HG02678 (cell line): ENCODE data around the gene PHLDA3.
"Not testable (repeated sequence)": the region's sequence is repeated elsewhere in the genome, so short reads cannot be mapped to it uniquely, and the experiment has no call there.

Source experiments
- ATAC-seq: cut with Tn5 transposase; IDR thresholded peaks from one replicate; pipeline ENCODE4 v1.9.1; 2021; ENCODE audit warnings: mild to moderate bottlenecking, moderate library complexity; ENCODE audit not compliant: unreplicated experiment

Gene PHLDA3

GRCh38 chr1:201504179-201504631 lies 35.2 kb upstream of the PHLDA3 start:
- ATAC-seq: no peak

DNA sequence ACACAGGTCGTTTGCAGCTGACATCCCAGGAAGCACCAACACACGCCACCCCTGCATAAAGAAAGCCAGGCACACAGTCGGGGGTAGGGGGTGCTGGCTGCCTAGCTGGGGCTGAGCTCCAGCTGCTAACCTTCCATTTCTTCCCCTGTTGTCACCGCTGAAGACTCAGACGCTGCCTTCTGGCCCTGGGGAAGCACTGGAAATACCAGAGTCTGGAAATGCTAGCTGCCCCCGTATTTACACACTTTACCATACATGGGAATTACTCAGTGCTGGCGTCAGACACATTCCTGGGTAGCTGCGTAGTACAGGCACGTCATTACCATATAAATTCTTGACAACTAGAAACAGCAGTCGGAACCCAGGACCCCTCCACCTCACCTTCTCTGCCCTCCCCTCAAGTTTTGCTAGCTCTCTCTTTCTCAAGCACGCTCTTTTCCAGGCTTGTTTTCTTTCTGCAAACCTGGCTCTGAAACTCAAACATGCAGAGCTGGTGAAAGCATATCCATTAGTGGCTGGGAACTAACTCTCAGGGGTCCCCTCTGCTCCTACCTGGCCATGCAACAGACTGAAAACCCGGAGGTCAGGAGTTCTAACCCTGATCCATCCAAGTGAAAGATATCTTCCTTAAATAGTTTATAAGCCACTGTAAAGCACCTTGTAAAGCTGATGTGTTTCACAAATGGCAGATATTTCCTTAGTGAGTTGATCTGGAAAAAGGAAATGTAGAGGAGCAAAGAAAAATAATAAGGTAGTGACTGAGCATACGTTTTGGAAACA lies 34.6 kb upstream of the PHLDA3 start:
- no peak for ATAC-seq

GRCh38 chr1:201502511-201502857 lies 33.5 kb upstream of the PHLDA3 start:
- ATAC-seq: no peak

- no peak for ATAC-seq
Observed at GRCh38 chr1:201501812-201502510, 33.0 kb upstream of the PHLDA3 start.

- ATAC-seq: no peak
Observed at GRCh38 chr1:201501144-201501543, 32.2 kb upstream of the PHLDA3 start.

DNA sequence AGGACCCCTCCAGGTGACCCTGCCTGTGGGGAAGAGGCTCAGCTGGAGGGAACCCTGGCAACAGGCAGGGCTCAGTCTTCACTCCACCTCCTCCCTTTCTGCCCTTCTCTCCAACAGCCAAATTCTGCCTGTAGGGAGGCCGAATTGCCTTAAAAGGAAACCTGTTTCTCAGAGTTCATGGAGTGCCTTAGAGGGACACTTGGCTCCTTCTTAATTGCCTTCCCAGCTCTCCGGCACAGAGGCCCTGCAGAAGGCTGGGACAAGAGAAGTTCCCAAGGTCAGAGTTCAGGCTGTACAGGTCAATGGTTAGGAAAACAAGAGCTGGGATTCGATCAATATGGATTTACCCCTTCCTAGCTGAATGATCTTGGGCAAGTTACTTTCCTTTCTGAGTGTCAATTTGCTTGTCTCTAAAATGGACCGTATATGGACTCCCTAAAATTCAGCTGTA lies 31.7 kb upstream of the PHLDA3 start:
- ATAC-seq: no peak

DNA sequence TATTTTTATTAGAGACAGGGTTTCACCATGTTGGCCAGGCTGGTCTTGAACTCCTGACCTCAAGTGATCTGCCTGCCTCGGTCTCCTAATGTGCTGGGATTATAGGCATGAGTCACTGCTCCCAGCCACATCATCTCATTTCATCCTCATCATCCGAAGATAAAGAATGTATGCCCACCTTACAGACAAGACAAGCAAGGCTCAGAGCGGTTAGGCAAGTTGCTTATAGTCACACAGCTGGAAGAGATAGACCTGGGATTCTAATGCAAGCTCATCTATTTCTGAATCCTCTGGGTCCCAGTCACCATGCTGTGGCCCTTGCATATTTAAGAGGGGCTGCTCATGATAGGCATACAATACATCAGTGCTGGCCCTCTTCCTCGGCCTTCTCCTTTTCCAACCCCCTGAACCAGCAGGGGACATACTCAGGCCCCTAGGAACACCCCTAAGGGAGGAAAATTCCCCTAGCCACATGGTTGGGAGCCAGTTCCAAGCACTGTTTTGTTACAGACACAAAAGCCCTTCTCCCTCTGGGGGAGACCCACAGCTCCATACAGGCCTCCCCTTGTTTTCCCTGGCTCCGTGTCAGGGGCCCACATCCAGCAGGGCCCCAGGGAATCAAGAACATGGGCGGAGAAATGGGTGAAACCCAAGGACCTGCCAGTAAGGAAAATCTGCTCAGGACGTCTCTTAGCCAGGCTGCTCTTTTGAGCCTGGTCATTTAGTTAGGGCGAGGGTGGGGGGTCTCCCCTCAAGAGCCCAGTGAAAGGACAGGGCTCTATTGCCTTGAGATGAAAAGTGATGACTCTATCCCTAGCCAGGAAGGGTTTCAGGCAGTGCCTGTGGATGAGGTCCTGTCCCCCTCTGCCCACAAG lies 31.0 kb upstream of the PHLDA3 start:
- no peak for ATAC-seq

GRCh38 chr1:201499191-201499590 lies 30.2 kb upstream of the PHLDA3 start:
- no peak for ATAC-seq

DNA sequence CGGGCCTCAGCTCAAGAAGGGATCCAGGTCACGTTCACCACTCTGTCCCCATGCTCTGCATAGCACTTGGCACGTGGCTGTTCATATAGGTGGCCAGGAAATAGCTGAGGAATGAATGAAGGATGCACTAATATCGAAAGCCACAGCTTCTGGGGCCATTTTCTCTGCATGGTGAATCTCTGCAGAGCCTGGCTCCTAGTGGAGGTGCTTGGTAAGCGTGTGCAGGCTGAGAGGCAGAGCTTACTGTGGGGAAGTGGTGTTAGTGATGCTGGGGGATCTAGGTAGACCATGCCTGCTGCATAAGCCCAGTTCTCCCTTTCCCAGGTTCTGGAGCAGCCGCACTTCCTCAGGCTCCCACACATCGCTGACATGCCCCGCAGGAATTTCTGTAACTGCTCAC lies 29.6 kb upstream of the PHLDA3 start:
- no peak for ATAC-seq

GRCh38 chr1:201497935-201498509 lies 29.0 kb upstream of the PHLDA3 start:
- no peak for ATAC-seq

GRCh38 chr1:201496296-201496690 lies 27.3 kb upstream of the PHLDA3 start:
- no peak for ATAC-seq

DNA sequence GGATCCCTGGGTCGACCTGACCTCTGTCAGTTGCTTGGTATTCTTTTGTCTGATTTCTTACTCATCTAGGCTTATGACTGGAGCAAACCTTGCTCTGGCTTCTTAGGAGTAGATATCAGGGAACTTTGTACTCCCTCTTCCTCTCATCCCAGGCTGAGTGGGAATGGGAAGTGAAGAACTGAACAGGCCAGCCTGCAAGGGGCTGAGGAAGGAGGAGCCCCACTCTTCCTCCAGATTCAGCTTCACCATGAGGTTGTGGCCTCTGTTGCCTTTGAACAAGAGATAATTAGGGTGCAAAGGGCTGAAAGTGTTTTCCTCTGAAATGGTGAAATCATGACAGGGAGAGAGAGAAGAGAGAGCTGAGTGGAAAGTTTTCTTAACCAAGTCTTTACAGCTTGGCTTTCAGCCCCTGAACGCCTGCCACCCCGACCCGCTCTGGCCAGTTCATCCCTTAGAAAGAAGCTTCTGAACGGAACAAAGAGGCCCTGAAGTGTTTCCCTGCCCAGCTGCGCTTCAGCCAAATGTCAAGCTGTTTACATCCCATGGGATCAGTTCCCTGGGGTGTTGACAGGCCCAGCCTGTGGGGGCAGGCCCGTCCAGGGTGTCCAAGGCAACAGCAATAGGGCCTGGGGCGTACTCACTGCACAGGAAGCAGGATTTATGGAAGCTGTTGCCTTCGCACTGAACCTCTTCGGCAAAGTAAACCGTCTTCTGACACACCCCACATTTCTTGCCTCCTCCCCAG lies 26.7 kb upstream of the PHLDA3 start:
- ATAC-seq: no peak

GRCh38 chr1:201493757-201494617 lies 25.0 kb upstream of the PHLDA3 start:
- no peak for ATAC-seq

DNA sequence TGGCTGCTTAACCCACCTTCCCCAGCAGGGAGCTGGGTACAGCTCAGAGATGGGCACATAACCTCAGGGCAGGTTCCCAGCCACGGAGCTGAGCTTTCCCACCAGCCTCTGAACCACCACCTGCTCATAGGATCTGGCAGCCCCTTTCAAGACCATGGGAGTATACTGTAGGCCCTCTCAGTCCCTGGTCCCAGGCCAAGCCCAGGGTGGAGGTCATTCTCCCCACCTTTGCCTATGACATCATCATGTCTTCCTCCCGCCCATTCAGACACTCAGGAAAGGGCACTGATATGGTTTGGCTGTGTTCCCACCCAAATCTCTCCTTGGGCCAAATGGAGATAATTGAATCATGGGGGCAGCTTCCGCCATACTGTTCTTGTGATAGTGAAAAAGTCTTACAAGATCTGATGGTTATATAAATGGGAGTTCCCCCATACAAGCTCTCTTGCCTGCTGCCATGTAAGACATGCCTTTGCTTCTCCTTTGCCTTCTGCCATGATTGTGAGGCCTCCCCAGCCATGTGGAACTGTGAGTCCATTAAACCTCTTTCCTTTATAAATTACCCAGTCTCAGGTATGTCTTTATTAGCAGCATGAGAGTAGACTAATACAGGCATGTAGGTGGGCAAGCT lies 24.2 kb upstream of the PHLDA3 start:
- not testable (repeated sequence) for ATAC-seq

GRCh38 chr1:201491896-201492511 lies 23.0 kb upstream of the PHLDA3 start:
- ATAC-seq: no peak

- ATAC-seq: no peak
Observed at GRCh38 chr1:201490708-201491131, 21.7 kb upstream of the PHLDA3 start.

DNA sequence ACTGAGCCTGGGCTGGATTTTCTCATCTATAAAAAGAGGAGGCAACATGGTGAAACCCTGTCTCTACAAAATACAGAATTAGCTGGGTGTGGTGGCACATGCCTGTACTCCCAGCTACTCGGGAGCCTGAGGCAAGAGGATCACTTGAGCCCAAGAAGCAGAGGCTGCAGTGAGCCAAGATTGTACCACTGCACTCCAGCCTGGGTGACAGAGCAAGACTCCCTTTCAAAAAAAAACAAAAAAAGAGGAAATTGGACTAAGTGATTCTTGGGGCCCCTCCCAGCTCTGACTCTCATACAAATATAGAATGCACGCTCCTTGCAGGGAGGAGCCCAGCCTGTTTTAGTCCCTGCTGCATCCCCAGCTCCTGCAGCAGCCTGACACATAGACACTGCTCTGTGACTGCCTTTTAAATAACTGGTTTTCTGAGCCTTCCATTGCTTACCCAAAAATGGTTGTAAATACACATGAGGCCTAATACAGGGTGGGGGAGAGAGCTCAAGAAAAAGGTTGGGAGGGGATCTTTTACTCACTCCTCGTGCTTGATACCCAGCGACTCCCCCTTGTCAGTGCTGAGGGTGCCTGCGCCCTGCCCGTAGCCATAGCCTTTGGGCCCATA lies 20.8 kb upstream of the PHLDA3 start:
- no peak for ATAC-seq
